GM21528 (cell line): ENCODE measurements around the gene IL17RB.

ENCODE experiments used
- ATAC-seq: cut with Tn5 transposase; IDR thresholded peaks from one replicate; pipeline ENCODE4 v1.9.1; 2021; ENCODE audit warnings: mild to moderate bottlenecking, moderate library complexity; ENCODE audit not compliant: unreplicated experiment, low FRiP score

IL17RB gene

GRCh38 chr3:53900666-53901331, 54.4 kb downstream of the IL17RB start:
- ATAC-seq: no peak

- ATAC-seq: no peak
Measured at GRCh38 chr3:53902067-53902466, 55.7 kb downstream of the IL17RB start.

- ATAC-seq: no peak
Measured at GRCh38 chr3:53902711-53903110, 56.3 kb downstream of the IL17RB start.

- no peak for ATAC-seq
Measured at GRCh38 chr3:53913401-53913800, 67.0 kb downstream of the IL17RB start.
